ENCODE results near the gene NUP58.

GRCh38 chr13:25276748-25277147 lies 24.7 kb upstream of the NUP58 start:
- TF ChIP-seq EP300 (IDR thresholded peaks at IDR 0.05): no peak
- no peak for TF ChIP-seq CTCF (IDR thresholded peaks at IDR 0.05)
- TF ChIP-seq POLR2AphosphoS5 (IDR thresholded peaks at IDR 0.05): no peak
- TF ChIP-seq POLR2A (IDR thresholded peaks at IDR 0.05): no peak

All from stomach (tissue), 4 donors.